Uterus (tissue), 2 donors: ENCODE data around the gene HVCN1.

Experiments used
- POLR2A ChIP-seq, 2 donors: fragments of 450-650 bp; IDR thresholded peaks; one replicate each; pipeline ENCODE4 v1.6.1; 2016; ENCODE audit warnings: antibody characterized with exemption in 2 of 2, mild to moderate bottlenecking in 1 of 2, moderate library complexity in 1 of 2
- TF ChIP-seq, protein P1 (sequence below), 4 experiments: fragments of 200-600 bp in 2 of 4; fragments of 450-650 bp in 2 of 4; sonication (generic) in 2 of 4; IDR thresholded peaks; one replicate each; pipeline ENCODE4 v1.5.1; 2016 to 2019; ENCODE audit warnings: antibody characterized with exemption in 4 of 4, mild to moderate bottlenecking in 2 of 4, moderate library complexity in 1 of 4

DNA sequence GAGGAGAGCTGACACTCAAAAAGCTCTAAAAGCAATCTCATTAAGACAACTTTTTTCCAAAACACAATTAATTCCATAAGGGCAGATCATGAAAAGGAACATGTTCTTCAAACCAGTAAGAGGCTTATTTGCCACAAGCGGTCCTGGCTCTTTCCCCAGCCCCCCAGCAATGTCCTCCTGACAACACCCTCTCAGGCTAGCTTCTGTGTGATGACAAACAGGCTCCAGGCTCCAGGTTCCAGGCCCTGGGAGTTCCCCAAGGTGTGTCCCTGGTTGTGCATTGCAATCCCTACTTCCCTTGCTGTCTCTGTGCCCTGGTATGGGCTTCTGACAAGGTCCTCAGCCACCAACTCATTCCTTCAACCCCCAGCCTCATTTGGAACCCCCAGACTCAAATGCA lies 8.9 kb downstream of the HVCN1 start:
- TF ChIP-seq, protein P1, sequence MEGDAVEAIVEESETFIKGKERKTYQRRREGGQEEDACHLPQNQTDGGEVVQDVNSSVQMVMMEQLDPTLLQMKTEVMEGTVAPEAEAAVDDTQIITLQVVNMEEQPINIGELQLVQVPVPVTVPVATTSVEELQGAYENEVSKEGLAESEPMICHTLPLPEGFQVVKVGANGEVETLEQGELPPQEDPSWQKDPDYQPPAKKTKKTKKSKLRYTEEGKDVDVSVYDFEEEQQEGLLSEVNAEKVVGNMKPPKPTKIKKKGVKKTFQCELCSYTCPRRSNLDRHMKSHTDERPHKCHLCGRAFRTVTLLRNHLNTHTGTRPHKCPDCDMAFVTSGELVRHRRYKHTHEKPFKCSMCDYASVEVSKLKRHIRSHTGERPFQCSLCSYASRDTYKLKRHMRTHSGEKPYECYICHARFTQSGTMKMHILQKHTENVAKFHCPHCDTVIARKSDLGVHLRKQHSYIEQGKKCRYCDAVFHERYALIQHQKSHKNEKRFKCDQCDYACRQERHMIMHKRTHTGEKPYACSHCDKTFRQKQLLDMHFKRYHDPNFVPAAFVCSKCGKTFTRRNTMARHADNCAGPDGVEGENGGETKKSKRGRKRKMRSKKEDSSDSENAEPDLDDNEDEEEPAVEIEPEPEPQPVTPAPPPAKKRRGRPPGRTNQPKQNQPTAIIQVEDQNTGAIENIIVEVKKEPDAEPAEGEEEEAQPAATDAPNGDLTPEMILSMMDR (IDR thresholded peaks at IDR 0.05), result no peak
- TF ChIP-seq POLR2A (IDR thresholded peaks at IDR 0.05), result no peak
